Measurements from ENCODE around the gene PLEKHG4B.

Gene PLEKHG4B

GRCh38 chr5:74503-75109 lies 17.4 kb upstream of the PLEKHG4B start:
- no peak for DNase-seq (ENCODE audit: low read depth)

GRCh38 chr5:75331-76320 lies 16.3 kb upstream of the PLEKHG4B start:
- DNase-seq (ENCODE audit: low read depth) = no peak

GRCh38 chr5:76358-77169 lies 15.4 kb upstream of the PLEKHG4B start:
- DNase-seq (ENCODE audit: low read depth) = no peak

- DNase-seq (ENCODE audit: low read depth) = no peak
Observed at GRCh38 chr5:77170-77501, 14.8 kb upstream of the PLEKHG4B start.

- no peak for DNase-seq (ENCODE audit: low read depth)
Observed at GRCh38 chr5:77546-77945, 14.4 kb upstream of the PLEKHG4B start.

- DNase-seq (ENCODE audit: low read depth) = peak; percentile 44
Observed at GRCh38 chr5:77957-78804, 13.8 kb upstream of the PLEKHG4B start.

- DNase-seq (ENCODE audit: low read depth) = no peak
Observed at GRCh38 chr5:78805-79149, 13.2 kb upstream of the PLEKHG4B start.

GRCh38 chr5:79263-79662 lies 12.7 kb upstream of the PLEKHG4B start:
- DNase-seq (ENCODE audit: low read depth) = no peak

DNA sequence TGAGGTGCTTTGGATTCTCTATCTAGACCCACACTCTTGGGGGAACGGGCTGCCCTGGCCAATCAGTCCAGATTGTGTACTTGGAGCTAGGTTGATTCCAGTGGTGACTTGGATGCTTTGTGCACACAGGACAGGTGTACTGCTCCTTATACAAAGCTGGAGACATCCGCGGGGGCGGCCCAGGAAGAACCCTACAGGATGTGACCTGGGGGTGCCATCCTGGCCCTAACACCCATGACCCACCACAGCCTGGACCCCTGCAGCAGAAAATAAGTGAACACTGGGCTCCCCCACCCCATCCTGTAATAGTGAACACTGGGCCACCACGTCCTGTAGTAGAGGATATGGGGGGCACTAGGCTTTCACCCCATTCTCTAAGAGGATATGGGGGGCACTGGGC lies 12.1 kb upstream of the PLEKHG4B start:
- no peak for DNase-seq (ENCODE audit: low read depth)

DNA sequence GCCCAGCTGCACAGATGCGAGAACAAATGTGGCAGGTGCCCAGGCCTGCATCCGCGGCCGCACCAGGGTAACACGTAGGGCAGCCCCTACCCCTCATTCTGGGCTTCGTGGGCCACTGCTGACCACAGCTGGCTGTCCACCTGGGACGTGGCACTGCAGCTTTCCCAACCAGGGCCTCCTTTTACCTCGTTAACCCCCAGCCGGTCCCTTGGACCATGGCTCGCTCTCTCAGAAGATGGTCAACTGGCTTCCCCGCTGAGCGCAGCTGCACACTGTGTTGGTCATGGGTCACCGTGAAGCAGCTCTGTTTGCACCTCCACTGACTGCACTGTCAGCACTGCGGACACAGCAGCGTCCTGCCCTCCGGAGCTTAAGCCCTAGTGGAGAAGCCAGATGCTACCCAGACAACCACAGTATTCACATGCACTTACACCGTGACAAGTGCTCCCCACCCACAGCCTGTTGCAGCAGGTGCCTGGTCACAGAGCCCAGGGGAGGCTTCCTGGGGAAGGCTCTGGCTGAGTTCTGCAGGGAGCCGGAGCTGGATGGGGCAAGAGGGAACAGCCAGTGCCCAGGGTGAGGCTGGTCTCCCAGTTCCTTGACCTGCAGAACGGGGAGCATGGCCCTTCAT lies 10.5 kb upstream of the PLEKHG4B start:
- no peak for DNase-seq (ENCODE audit: low read depth)

DNA sequence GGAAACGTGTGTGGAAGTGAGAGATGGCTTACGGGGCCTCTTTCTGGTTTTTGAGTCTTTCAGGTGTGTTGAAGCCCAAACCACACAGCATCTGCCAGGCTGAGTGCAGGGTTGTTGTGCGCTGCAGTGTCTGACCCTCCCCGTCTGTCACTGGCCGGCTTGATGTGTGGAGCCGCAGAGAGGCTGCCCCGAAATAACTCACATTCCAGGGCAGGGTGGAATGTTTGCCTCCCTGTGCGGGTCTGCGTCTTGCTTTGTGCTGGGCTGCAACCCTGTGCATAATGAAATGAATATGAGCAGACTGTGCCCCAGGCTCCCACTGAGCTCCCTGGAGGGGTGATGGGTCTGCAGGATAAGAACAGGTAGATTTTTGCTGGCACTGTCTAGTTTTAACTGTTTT lies 9.9 kb upstream of the PLEKHG4B start:
- DNase-seq (ENCODE audit: low read depth) = peak; percentile 22

GRCh38 chr5:82570-82969 lies 9.4 kb upstream of the PLEKHG4B start:
- DNase-seq (ENCODE audit: low read depth) = no peak

- no peak for DNase-seq (ENCODE audit: low read depth)
Observed at GRCh38 chr5:83029-83428, 8.9 kb upstream of the PLEKHG4B start.

DNA sequence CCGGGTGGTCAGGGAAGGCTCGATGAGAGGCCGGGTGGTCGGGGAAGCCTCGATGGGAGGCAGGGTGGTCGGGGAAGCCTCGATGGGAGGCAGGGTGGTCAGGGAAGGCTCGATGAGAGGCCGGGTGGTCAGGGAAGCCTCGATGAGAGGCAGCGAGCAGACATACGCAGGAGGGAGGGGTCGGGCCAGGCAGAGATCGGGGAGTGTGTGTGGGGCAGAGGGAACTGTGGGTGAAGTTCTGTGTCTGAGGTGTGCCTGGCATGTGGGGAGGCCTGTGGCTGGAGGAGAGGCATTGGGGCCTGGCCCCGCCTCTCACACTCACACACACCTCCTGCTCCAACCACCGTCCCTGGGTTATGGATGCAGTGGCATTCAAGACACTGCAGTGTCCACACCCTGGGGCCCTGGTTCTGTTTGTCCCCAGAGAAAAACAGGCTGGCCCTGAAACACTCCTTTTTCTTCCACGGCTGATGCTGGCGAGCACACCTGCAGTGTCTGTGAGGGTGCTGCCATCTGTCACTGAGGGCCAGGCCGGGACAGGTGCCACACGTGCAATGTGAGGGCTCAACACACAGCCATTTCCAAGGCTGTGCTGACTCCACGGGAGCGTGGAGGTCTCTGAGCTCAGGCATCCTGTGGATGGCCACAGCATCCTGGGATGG lies 6.5 kb upstream of the PLEKHG4B start:
- DNase-seq (ENCODE audit: low read depth) = no peak

DNA sequence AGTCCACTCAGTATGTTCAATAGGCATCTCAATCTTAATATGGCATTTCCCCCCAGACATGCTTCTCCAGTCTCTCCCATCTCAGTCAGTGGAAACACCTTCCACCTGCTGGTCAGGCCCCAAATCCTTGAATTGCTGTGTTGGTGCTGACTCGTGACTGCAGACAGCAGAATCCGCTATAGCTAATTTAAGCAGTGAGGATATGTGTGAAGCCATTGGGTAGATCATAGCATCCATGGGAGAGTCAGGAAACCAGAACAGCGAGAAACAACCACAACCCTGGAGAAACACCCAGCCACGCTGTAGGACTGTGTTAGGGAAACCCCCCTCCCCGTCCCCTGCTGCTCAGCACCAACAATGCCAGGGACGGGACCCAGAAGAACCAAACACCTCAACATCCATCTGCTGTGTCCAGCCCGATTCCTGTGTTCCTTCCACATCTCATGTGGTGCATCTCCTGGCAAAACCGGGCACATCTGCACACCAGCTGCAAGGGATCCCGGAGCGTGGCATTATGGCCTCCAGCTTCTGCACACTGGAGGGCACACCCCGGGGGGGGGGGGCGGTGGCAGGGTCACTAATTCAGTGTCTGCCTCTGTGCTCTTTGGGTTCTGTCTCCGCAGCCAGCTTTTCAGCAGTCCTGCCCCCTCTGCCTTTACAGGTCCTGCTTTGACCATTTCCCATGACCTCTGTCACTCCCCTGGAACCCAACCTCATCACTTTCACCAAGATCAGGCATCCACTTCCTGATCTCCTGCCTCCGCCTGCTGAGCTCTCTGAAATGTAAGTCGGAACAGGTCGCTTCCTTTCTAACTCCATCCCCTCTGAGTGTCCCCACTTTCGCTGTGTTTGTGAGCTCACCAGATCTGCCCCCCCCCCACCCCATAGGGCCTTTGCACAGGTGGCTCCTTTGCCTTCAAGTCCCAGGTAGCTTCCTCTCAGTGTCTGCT lies 2.4 kb upstream of the PLEKHG4B start:
- DNase-seq (ENCODE audit: low read depth) = no peak

DNA sequence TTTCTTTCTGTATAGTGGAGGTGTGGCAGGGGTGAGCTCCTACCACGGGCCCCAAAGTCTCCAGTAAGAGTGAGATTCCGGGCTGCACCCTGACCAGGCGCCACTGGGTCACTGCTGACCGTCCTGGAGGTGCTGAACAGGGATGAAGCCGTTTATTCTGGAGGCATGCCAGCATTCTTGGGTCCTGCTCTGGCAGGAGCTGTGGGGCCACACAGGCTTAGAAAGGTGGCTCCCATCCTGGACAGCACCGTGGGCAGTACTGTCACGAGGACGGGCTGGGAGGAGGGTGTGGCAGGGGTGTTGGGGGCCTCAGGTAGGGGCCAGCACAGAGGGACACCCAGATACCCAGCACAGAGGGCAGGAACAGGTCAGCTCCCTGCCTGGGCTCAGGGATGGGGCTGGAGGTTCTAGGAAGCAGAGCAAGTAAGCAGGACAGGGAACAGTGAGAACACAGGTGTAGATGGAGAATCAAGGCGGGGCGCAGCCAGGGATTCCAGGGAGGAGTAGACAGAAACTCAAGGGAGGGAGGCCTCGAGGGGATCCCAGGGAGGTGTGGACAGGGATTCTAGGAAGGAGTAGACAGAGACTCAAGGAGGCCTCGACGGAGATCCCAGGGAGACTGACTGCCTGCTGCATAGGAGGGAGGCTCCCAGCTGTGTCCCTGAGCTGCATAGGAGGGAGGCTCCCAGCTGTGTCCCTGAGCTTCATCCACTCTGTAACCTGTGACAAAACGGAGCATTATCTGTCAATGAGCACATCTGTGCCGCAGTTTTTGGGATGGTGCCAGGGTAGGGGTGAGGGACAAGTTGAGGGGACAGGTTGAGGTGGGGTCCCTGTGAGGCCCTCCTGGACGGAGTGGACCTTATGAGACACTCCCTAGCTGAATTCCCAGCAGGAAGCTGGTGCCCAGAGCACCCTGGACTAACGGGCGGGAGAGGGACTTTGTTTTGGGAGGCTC lies 1.1 kb upstream of the PLEKHG4B start:
- no peak for DNase-seq (ENCODE audit: low read depth)

- DNase-seq (ENCODE audit: low read depth) = no peak
Observed at GRCh38 chr5:92401-93220, 643 bp downstream of the PLEKHG4B start.

Measured in non-pigmented ciliary epithelial cell (primary cell).